ENCODE data around the gene PRPF6.

Gene PRPF6

GRCh38 chr20:64031822-64032314, 50.9 kb downstream of the PRPF6 start:
- peaks cover 72% of the 10 kb centered on the region for H3K36me3 ChIP-seq (ENCODE audit: control insufficient read depth, low read length)
- H3K4me1 ChIP-seq (ENCODE audit: control insufficient read depth, low read length) = peaks cover 20% of the 10 kb centered on the region
- TF ChIP-seq CTCF (IDR thresholded peaks at IDR 0.05; ENCODE audit: low read depth, low read length, poor library complexity, severe bottlenecking) = no peak
- no peak for TF ChIP-seq EZH2phosphoT487 (IDR thresholded peaks at IDR 0.05; ENCODE audit: borderline replicate concordance, low read length)
- no peaks in the 10 kb centered on the region for H3K9me2 ChIP-seq (replicated peaks; ENCODE audit: control insufficient read depth, low read length)
- H3F3A ChIP-seq (ENCODE audit: control insufficient read depth, insufficient read depth) = peaks cover 7% of the 10 kb centered on the region; the same call in 1 of the 2 replicates
- no peaks in the 10 kb centered on the region for H3K79me2 ChIP-seq (ENCODE audit: control insufficient read depth, low read length)
- no peaks in the 10 kb centered on the region for H4K20me1 ChIP-seq (ENCODE audit: control insufficient read depth, insufficient read depth, low read depth, low read length)
- H3K9me3 ChIP-seq (ENCODE audit: control insufficient read depth, insufficient read depth, low read length) = no peaks in the 10 kb centered on the region
- H3K4me3 ChIP-seq (ENCODE audit: low read length) = no peak overlapping the region
- H3K27me3 ChIP-seq (ENCODE audit: control insufficient read depth, low read length) = no peaks in the 10 kb centered on the region
- H3K4me2 ChIP-seq (ENCODE audit: low read length) = no peak overlapping the region
- no peak overlapping the region for H3K27ac ChIP-seq (ENCODE audit: low read depth, low read length)

GRCh38 chr20:64032706-64033624, 52.0 kb downstream of the PRPF6 start:
- Histone ChIP-seq H3F3A (ENCODE audit: control insufficient read depth, insufficient read depth) (peaks cover 7% of the 10 kb centered on the region; the same call in 1 of the 2 replicates), H3K36me3 (ENCODE audit: control insufficient read depth, low read length) (peaks cover 61% of the 10 kb centered on the region), H3K9me3 (ENCODE audit: control insufficient read depth, insufficient read depth, low read length) (no peaks in the 10 kb centered on the region), H3K4me1 (ENCODE audit: control insufficient read depth, low read length) (peaks cover 31% of the 10 kb centered on the region), H3K27me3 (ENCODE audit: control insufficient read depth, low read length) (no peaks in the 10 kb centered on the region), H3K27ac (ENCODE audit: low read depth, low read length) (no peak overlapping the region), H3K4me3 (ENCODE audit: low read length) (no peak overlapping the region), H4K20me1 (ENCODE audit: control insufficient read depth, insufficient read depth, low read depth, low read length) (no peaks in the 10 kb centered on the region), H3K4me2 (ENCODE audit: low read length) (no peak overlapping the region), H3K9me2 (replicated peaks; ENCODE audit: control insufficient read depth, low read length) (no peaks in the 10 kb centered on the region), H3K79me2 (ENCODE audit: control insufficient read depth, low read length) (no peaks in the 10 kb centered on the region)
- no peak for TF ChIP-seq CTCF (IDR thresholded peaks at IDR 0.05; ENCODE audit: low read depth, low read length, poor library complexity, severe bottlenecking)
- no peak for TF ChIP-seq EZH2phosphoT487 (IDR thresholded peaks at IDR 0.05; ENCODE audit: borderline replicate concordance, low read length)

- H3K27me3 ChIP-seq (ENCODE audit: control insufficient read depth, low read length) = no peaks in the 10 kb centered on the region
- TF ChIP-seq CTCF (IDR thresholded peaks at IDR 0.05; ENCODE audit: low read depth, low read length, poor library complexity, severe bottlenecking) (no peak), EZH2phosphoT487 (IDR thresholded peaks at IDR 0.05; ENCODE audit: borderline replicate concordance, low read length) (no peak)
- peaks cover 54% of the 10 kb centered on the region for H3K36me3 ChIP-seq (ENCODE audit: control insufficient read depth, low read length)
- H3K4me3 ChIP-seq (ENCODE audit: low read length) = no peak overlapping the region
- H4K20me1 ChIP-seq (ENCODE audit: control insufficient read depth, insufficient read depth, low read depth, low read length) = no peaks in the 10 kb centered on the region
- peaks cover 7% of the 10 kb centered on the region; the same call in 1 of the 2 replicates for H3F3A ChIP-seq (ENCODE audit: control insufficient read depth, insufficient read depth)
- H3K9me2 ChIP-seq (replicated peaks; ENCODE audit: control insufficient read depth, low read length) = no peaks in the 10 kb centered on the region
- H3K27ac ChIP-seq (ENCODE audit: low read depth, low read length) = no peak overlapping the region
- no peaks in the 10 kb centered on the region for H3K79me2 ChIP-seq (ENCODE audit: control insufficient read depth, low read length)
- no peak overlapping the region for H3K4me2 ChIP-seq (ENCODE audit: low read length)
- H3K4me1 ChIP-seq (ENCODE audit: control insufficient read depth, low read length) = peaks cover 42% of the 10 kb centered on the region
- no peaks in the 10 kb centered on the region for H3K9me3 ChIP-seq (ENCODE audit: control insufficient read depth, insufficient read depth, low read length)
Measured at GRCh38 chr20:64033981-64034493, 53.1 kb downstream of the PRPF6 start.
